H1 (cell line): ENCODE data around the gene NCR2. TPM values are rescaled to one million over a fixed set of nuclear protein-coding genes. Genes with fewer than 3 reads are reported as not detected.

Experiments
- polyA plus RNA-seq, 7 experiments: library from polyadenylated mRNA; depleted of rRNA in 3 of 7; stranded (reverse) in 5 of 7; unstranded in 2 of 7; fragments of >200 nt in 5 of 7; fragments of 200-250 nt in 2 of 7; gene quantifications; 1 replicate in 5 of 7; 2 replicates in 1 of 7; 4 replicates in 1 of 7; pipeline versions ENCODE4 v1.2.1 to v1.2.3, GENCODE V29; 2011 to 2013; ENCODE audit warnings: missing spikeins in 2 of 7, mixed read lengths in 2 of 7
- small RNA-seq: library from polyadenylated mRNA; stranded (forward); fragments of <200 nt; extraction: miRNeasy Mini kit (QIAGEN cat#:217004); gene quantifications from one replicate; pipeline ENCODE3, GENCODE V24; 2013; ENCODE audit not compliant: insufficient read depth
- total RNA-seq: library from RNA; stranded (reverse); fragmentation: NEBNext Ultra II Directional; extraction: Animal tissue kit (Norgen Biotek cat#: 25700); gene quantifications from 2 replicates; pipeline ENCODE4 v1.2.1, GENCODE V29; 2021

Gene NCR2
- total and polyA plus RNA-seq, 2 of the 8 experiments (the other 6 are each of a cell fraction or from before 2014, with no cell fraction given) = not detected

Small RNA genes within 50 kb of the gene (small RNA-seq; reads per million reads assigned to genes)
- gene RNU6-643P = not detected

Other genes starting within 250 kb of the NCR2 start
- gene TREML1, start 181.3 kb upstream of the NCR2 start, total RNA-seq = not detected in 2 replicates
- gene TREML1, start 181.3 kb upstream of the NCR2 start, polyA plus RNA-seq (2011; rRNA removed) = 0.08 and 0.30 TPM in 2 replicates
- gene TREM2, start 172.5 kb upstream of the NCR2 start, total RNA-seq = not detected in 2 replicates
- gene TREM2, start 172.5 kb upstream of the NCR2 start, polyA plus RNA-seq (2011; rRNA removed) = 0.20 and 0.24 TPM in 2 replicates
- gene TREML2, start 134.5 kb upstream of the NCR2 start, total RNA-seq = 0.09 and 0.11 TPM in 2 replicates
- 0.18 and 0.22 TPM in 2 replicates for gene TREML2, start 134.5 kb upstream of the NCR2 start, polyA plus RNA-seq (2011; rRNA removed)
- gene TREML4, start 107.3 kb upstream of the NCR2 start, total RNA-seq = not detected in 2 replicates
- gene TREML4, start 107.3 kb upstream of the NCR2 start, polyA plus RNA-seq (2011; rRNA removed) = not detected in 2 replicates
- not detected in 2 replicates for gene TREM1, start 48.9 kb upstream of the NCR2 start, total RNA-seq
- gene TREM1, start 48.9 kb upstream of the NCR2 start, polyA plus RNA-seq (2011; rRNA removed) = not detected in 2 replicates
- gene FOXP4, start 210.8 kb downstream of the NCR2 start, total RNA-seq = 13.3 and 14.7 TPM in 2 replicates
- gene FOXP4, start 210.8 kb downstream of the NCR2 start, polyA plus RNA-seq (2011; rRNA removed) = 4.8 and 6.7 TPM in 2 replicates